ENCODE data around the gene IGFBP4.

DNA sequence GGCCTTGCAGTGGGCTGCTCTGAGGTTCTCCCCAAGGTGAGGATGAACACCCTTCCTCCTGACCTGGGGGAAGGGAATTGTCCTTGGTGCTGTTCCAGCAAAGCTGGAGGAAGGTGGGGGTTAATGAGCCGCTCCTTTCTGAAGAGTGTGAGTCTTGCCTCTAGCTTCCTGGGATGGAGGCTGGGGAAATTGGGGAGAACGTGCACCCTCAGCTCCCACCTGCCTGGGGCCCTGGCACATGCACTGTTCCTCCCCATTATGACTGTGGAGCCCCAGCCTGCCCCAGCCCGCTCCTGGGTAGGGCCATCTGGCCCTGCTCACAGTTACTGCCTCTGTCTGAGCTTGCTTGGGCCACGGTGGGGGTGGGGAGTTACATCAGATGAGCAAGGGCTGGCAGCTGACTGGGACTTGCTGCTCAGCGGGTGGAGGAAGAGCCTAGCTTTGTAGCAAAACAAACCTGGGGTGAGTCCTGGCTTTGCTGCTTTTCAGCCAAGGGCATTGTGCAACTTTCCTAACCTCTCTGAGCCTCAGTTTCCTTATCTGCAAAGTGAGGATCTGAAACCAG, 47.1 kb downstream of the IGFBP4 start:
- TF ChIP-seq PAX5 (IDR thresholded peaks at IDR 0.05; ENCODE audit: insufficient read depth, low read length, severe bottlenecking) (no peak), TAF1 (IDR thresholded peaks at IDR 0.05; ENCODE audit: low read depth, low read length) (no peak), POLR2A (IDR thresholded peaks at IDR 0.05; ENCODE audit: low read depth, low read length) (no peak), POLR2AphosphoS5 (IDR thresholded peaks at IDR 0.05; ENCODE audit: low read depth, low read length) (no peak), SPI1 (IDR thresholded peaks at IDR 0.05; ENCODE audit: low read depth, low read length) (no peak)

Measured in GM12891 (cell line).